ENCODE results near the gene SAE1.

- TF ChIP-seq CTCF (conservative IDR thresholded peaks at IDR 0.05) (no peak), EZH2 (IDR thresholded peaks at IDR 0.05; ENCODE audit: low read depth) (no peak)
Observed at GRCh38 chr19:47257411-47258169, 127.0 kb downstream of the SAE1 start.

Data from PC-9 (cell line).